Kidney epithelial cell (primary cell): ENCODE data around the gene TAF1B. TPM values are rescaled to one million over a fixed set of nuclear protein-coding genes. Genes with fewer than 3 reads are reported as not detected.

Source experiments
- DNase-seq: peaks from one replicate; pipeline ENCODE4 v3.0.0-alpha.2; 2010; ENCODE audit warnings: low read depth
- H3K27me3 ChIP-seq: 2 replicates; pipeline ENCODE4 v1.6.0; 2011; ENCODE audit warnings: low read length; ENCODE audit not compliant: control insufficient read depth, insufficient read depth
- H3K36me3 ChIP-seq: 2 replicates; pipeline ENCODE4 v1.5.1; 2011; ENCODE audit warnings: low read length; ENCODE audit not compliant: control insufficient read depth, insufficient read depth
- H3K4me3 ChIP-seq: 2 replicates; pipeline ENCODE4 v1.5.1; 2011; ENCODE audit warnings: low read depth, mild to moderate bottlenecking, control low read depth, low read length
- CTCF ChIP-seq: IDR thresholded peaks from 2 replicates; pipeline ENCODE4 v1.5.1; 2011; ENCODE audit warnings: mild to moderate bottlenecking, moderate library complexity, low read length, control low read depth, inconsistent platforms; ENCODE audit not compliant: insufficient read depth, poor library complexity, severe bottlenecking
- total RNA-seq: library from RNA; depleted of rRNA; stranded (reverse); fragments of >200 nt; gene quantifications from 2 replicates; pipeline ENCODE4 v1.2.3, GENCODE V29; 2015

TAF1B gene
- total RNA-seq, 1 donor from 2014 or later, result 15.0 TPM

GRCh38 chr2:9802576-9802993 lies 40.7 kb upstream of the TAF1B start:
- no peak for TF ChIP-seq CTCF
- H3K27me3 ChIP-seq, result peaks cover 3% of the 10 kb centered on the region
- DNase-seq, result no peak

GRCh38 chr2:9803023-9803805 lies 40.1 kb upstream of the TAF1B start:
- Histone ChIP-seq H3K4me3 (no peak overlapping the region), H3K27me3 (peaks cover 3% of the 10 kb centered on the region), H3K36me3 (no peaks in the 10 kb centered on the region)
- DNase-seq, result no peak
- TF ChIP-seq CTCF, result no peak

More at GRCh38 chr2:9802576-9802993, 40.7 kb upstream of the TAF1B start:
- Histone ChIP-seq H3K36me3 (no peaks in the 10 kb centered on the region), H3K4me3 (no peak overlapping the region)

GRCh38 chr2:9805435-9806297 lies 37.6 kb upstream of the TAF1B start:
- Histone ChIP-seq H3K36me3 (no peaks in the 10 kb centered on the region), H3K4me3 (no peak overlapping the region), H3K27me3 (peaks cover 3% of the 10 kb centered on the region)
- no peak for DNase-seq
- TF ChIP-seq CTCF, result no peak

- Histone ChIP-seq H3K4me3 (no peak overlapping the region), H3K27me3 (peaks cover 3% of the 10 kb centered on the region), H3K36me3 (no peaks in the 10 kb centered on the region)
- no peak for DNase-seq
- TF ChIP-seq CTCF, result no peak
Observed at GRCh38 chr2:9806298-9806610, 37.0 kb upstream of the TAF1B start.

- peaks cover 3% of the 10 kb centered on the region for H3K27me3 ChIP-seq
- no peak for TF ChIP-seq CTCF
- no peak overlapping the region for H3K4me3 ChIP-seq
- no peak for DNase-seq
- H3K36me3 ChIP-seq, result no peaks in the 10 kb centered on the region
Observed at GRCh38 chr2:9806656-9807055, 36.6 kb upstream of the TAF1B start.
